Astrocyte (in vitro differentiated cells and primary cell): ENCODE measurements around the gene DHCR7.

Source experiments
- CTCF ChIP-seq: IDR thresholded peaks from 2 replicates; pipeline ENCODE4 v1.5.1; 2011; ENCODE audit warnings: low read depth, mild to moderate bottlenecking, inconsistent platforms, low read length, moderate library complexity; ENCODE audit not compliant: insufficient read depth
- EZH2 ChIP-seq: IDR thresholded peaks from 2 replicates; pipeline ENCODE4 v1.6.1; 2012; ENCODE audit warnings: mild to moderate bottlenecking, low read length, inconsistent platforms; ENCODE audit not compliant: insufficient read depth

- TF ChIP-seq CTCF (no peak), EZH2 (no peak)
These were observed 16.9 kb upstream of the DHCR7 start for GRCh38 chr11:71465054-71465453.
